T47D (cell line): ENCODE data around the gene GIMAP5.

Experiments
- DNase-seq, 2 experiments: peaks; one replicate each; pipeline versions ENCODE4 v3.0.0 to v3.0.0-alpha.2; 2011 to 2012; ENCODE audit warnings: low read depth in 1 of 2, low spot score in 1 of 2
- JUND ChIP-seq: IDR thresholded peaks from 2 replicates; pipeline ENCODE4 v1.6.1; 2012; ENCODE audit warnings: low read depth
- in situ Hi-C: cut with HindIII; loops from 2 replicates; pipeline ENCODE4 v1.10.0; 2016; ENCODE audit warnings: low sequenced_read_pairs, low pct_unique_long_range_greater_than_20kb

Gene GIMAP5

GRCh38 chr7:150787321-150788281 lies 50.4 kb downstream of the GIMAP5 start:
- no peak for TF ChIP-seq JUND
- in situ Hi-C loops = no loop called here
- no peak for DNase-seq

GRCh38 chr7:150788474-150789269 lies 51.5 kb downstream of the GIMAP5 start:
- TF ChIP-seq JUND = no peak
- no peak for DNase-seq
- in situ Hi-C loops = no loop called here

- DNase-seq = no peak
- in situ Hi-C loops = no loop called here
- no peak for TF ChIP-seq JUND
These were observed 53.3 kb downstream of the GIMAP5 start for GRCh38 chr7:150790416-150791075.

- in situ Hi-C loops = no loop called here
- no peak for TF ChIP-seq JUND
- DNase-seq = no peak
These were observed 54.1 kb downstream of the GIMAP5 start for GRCh38 chr7:150791304-150791703.

GRCh38 chr7:150791746-150792452 lies 54.7 kb downstream of the GIMAP5 start:
- in situ Hi-C loops = no loop called here
- TF ChIP-seq JUND = no peak
- no peak for DNase-seq
